Measurements from ENCODE around the gene DMRTB1. TPM values are rescaled to one million over a fixed set of nuclear protein-coding genes. Genes with fewer than 3 reads are reported as not detected.

Gene DMRTB1
- total and polyA plus RNA-seq, 2 of the 8 experiments (the other 6 are each of a cell fraction or from before 2014, with no cell fraction given) = 0.06 to 0.35 TPM

DNA sequence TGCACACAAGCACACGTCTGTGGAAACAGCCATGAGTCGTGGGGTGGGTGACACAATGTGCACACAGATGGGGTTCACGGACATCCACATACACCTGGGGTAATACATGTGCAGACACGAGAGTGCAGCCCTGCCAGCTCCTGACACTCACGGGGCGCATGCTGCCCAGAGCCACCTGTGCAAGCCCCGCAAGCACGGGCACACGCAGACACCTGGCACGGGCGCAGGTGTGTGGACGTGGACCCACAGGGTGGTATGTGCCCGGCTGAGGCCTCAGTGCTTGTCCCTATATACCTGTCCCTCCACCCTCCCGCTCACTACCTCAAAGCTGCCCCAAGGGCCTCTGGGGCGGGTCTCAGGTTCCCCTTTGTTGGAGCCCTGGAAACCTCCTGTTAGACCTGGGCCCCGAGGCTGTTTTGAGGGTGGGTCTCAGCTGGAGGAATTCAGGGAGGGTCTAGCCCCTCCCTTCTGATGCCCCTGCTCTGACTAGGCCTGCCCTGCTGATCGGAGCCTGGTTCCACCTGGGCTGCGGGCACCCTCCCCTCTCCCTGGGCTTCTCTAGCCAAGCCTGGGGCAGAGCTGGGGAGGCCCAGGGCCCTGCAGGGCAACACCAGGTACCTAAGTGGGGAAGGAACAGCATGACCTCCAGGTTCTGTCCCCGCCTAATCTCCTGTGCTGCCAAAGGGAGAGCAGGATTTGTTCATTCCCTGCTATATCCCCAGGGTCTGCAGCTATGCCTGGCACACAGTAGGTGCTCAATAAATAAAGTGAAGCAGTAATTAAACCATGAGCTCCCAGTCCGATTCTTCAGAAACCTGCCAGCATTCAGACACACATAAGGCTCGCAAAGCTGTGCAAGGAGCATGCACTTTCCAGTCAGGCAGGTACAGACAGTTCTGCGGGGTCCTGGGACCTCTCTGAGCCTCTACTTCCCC lies 49.1 kb downstream of the DMRTB1 start:
- H4K5ac ChIP-seq (ENCODE audit: insufficient read length, low read depth, low read length) = no peak overlapping the region
- no peak for FAIRE-seq
- peak overlapping the region; percentile 63 for H2BK5ac ChIP-seq (ENCODE audit: low read depth, low read length)
- no peaks in the 10 kb centered on the region for H4K20me1 ChIP-seq (replicated peaks in 1 of 2; ENCODE audit: control insufficient read depth in 1 of 2, insufficient read depth in 2 of 2, low read length in 2 of 2)
- WGBS, 2 experiments (ENCODE audit: extremely low coverage in 1 of 2, insufficient coverage in 1 of 2, insufficient read length in 1 of 2, insufficient replicate concordance in 2 of 2, low coverage in 1 of 2, low lambda C conversion rate in 2 of 2, missing lambda C conversion rate in 1 of 2) = 92% methylated on average over 21 of the region's 22 CpGs; no CpG with 5 or more reads in 1 of the 2 experiments
- H2AK5ac ChIP-seq (ENCODE audit: low read depth, low read length) = no peak overlapping the region; the same call in 1 of the 2 replicates
- no peak overlapping the region for H3K4me3 ChIP-seq (ENCODE audit: extremely low read depth in 1 of 4, insufficient read depth in 2 of 4, low read depth in 3 of 4, low read length in 4 of 4)
- no peaks in the 10 kb centered on the region for H3K9me3 ChIP-seq (ENCODE audit: insufficient read depth in 2 of 2, low read depth in 1 of 2, low read length in 1 of 2)
- H3K4me1 ChIP-seq (replicated peaks in 1 of 4; ENCODE audit: control insufficient read depth in 3 of 4, insufficient read depth in 4 of 4, low read length in 3 of 4) = peaks cover 0 to 29% (median 9%) of the 10 kb centered on the region in 4 experiments; a peak in 6 of 7 replicates
- CTCF ChIA-PET (ENCODE audit: partially characterized antibody) = interaction anchor here (0.7 to 2.4 kb wide), 17 partner anchors 9 to 178 kb away, joined by 3 to 10 read pairs (median 5); no protein-coding TSS in a partner anchor
- H2BK15ac ChIP-seq (ENCODE audit: low read length) = peak overlapping the region; percentile 97
- no peaks in the 10 kb centered on the region for H3K36me3 ChIP-seq (ENCODE audit: control insufficient read depth in 2 of 4, insufficient read depth in 4 of 4, low read length in 3 of 4)
- H2BK20ac ChIP-seq (ENCODE audit: low read length) = peak overlapping the region; percentile 86; the same call in 1 of the 2 replicates
- TF ChIP-seq ASH2L (IDR thresholded peaks at IDR 0.05; ENCODE audit: low read length) (no peak), CEBPB (IDR thresholded peaks at IDR 0.05; ENCODE audit: low read depth, low read length) (no peak), NRF1 (IDR thresholded peaks at IDR 0.05; ENCODE audit: low read depth, low read length) (no peak), KDM1A (IDR thresholded peaks at IDR 0.05; ENCODE audit: borderline replicate concordance, low read length) (no peak)
- H3K4ac ChIP-seq (replicated peaks; ENCODE audit: insufficient read length, low read depth, low read length) = peak overlapping the region; percentile 65
- H3K14ac ChIP-seq (ENCODE audit: insufficient read length) = no peak overlapping the region
- H3K27me3 ChIP-seq (replicated peaks in 1 of 4; ENCODE audit: control insufficient read depth in 3 of 4, extremely low read depth in 1 of 4, insufficient read depth in 3 of 4, low read length in 3 of 4) = no peaks in the 10 kb centered on the region
- H3K23ac ChIP-seq (ENCODE audit: insufficient read length) = no peak overlapping the region
- H3K79me1 ChIP-seq (ENCODE audit: low read depth, low read length) = no peaks in the 10 kb centered on the region
- no peaks in the 10 kb centered on the region for H3K23me2 ChIP-seq (ENCODE audit: low read depth, low read length)
- H3K27ac ChIP-seq (ENCODE audit: low read depth, low read length) = no peak overlapping the region
- no peak overlapping the region for H3K56ac ChIP-seq (replicated peaks; ENCODE audit: insufficient read length, low read depth, low read length)
- no peak overlapping the region for H2AFZ ChIP-seq (ENCODE audit: low read length)
- H4K8ac ChIP-seq (ENCODE audit: extremely low read depth, insufficient read depth, low read length) = no peak overlapping the region
- peak overlapping the region; percentile 82; the same call in 1 of the 2 replicates for H2BK12ac ChIP-seq (ENCODE audit: low read depth, low read length)
- H3K79me2 ChIP-seq (ENCODE audit: control insufficient read depth in 1 of 2, insufficient read depth in 2 of 2, low read length in 2 of 2) = no peaks in the 10 kb centered on the region
- no peak overlapping the region for H4K91ac ChIP-seq (replicated peaks; ENCODE audit: insufficient read length, low read length)
- H3K4me2 ChIP-seq (ENCODE audit: insufficient read depth in 1 of 2, low read depth in 2 of 2, low read length in 2 of 2) = no peak overlapping the region
- POLR2A ChIA-PET (ENCODE audit: partially characterized antibody) = no interaction called here
- no peak for DNase-seq (ENCODE audit: low read depth in 1 of 2, low spot score in 2 of 2)
- H3K9ac ChIP-seq (replicated peaks in 1 of 4; ENCODE audit: extremely low read depth in 1 of 4, low read depth in 3 of 4, low read length in 3 of 4) = 0 out of 7 replicates have a peak overlapping the region, but pooled peaks of 1 of the 4 experiments have one; percentile 2
- no peak overlapping the region for H3K18ac ChIP-seq (ENCODE audit: extremely low read depth, low read length)
- no peak overlapping the region for H2BK120ac ChIP-seq (replicated peaks; ENCODE audit: low read depth, low read length)
